PC-9 (cell line): ENCODE results near the gene CLDN19. TPM values are rescaled to one million over a fixed set of nuclear protein-coding genes. Genes with fewer than 3 reads are reported as not detected.

Experiments
- BruUV-seq: library from RNA; stranded (reverse); fragments of 400-500 nt; replicated peaks from 2 replicates; lab custom pipeline; 2021; lab: Mats Ljungman, UMichigan
- CTCF ChIA-PET: fragments of 300-600 bp; sonication (Branson Sonifier 250); formaldehyde crosslinking; loops from one replicate; lab custom pipeline; 2022; ENCODE audit warnings: antibody characterized with exemption; lab: Charles Lee
- POLR2A ChIA-PET: fragments of 300-600 bp; sonication (Branson Sonifier 250); formaldehyde crosslinking; loops from one replicate; lab custom pipeline; 2022; ENCODE audit warnings: antibody characterized with exemption; ENCODE audit not compliant: unreplicated experiment; lab: Charles Lee
- DNase-seq, 2 experiments: peaks; one replicate each; pipeline versions ENCODE4 v3.0.0 to v3.0.0-alpha.2; 2015 to 2022; ENCODE audit warnings: mixed read lengths in 1 of 2
- H2AFZ ChIP-seq: fragments of 200-600 bp; sonication (generic); 2 replicates; pipeline ENCODE4 v1.8.1; 2017; ENCODE audit warnings: antibody characterized with exemption
- H3F3A ChIP-seq: fragments of 200-600 bp; sonication (generic); 2 replicates; pipeline ENCODE4 v1.8.1; 2017; ENCODE audit warnings: antibody characterized with exemption, mild to moderate bottlenecking, low read depth; ENCODE audit not compliant: insufficient read depth
- H3K27ac ChIP-seq: fragments of 200-600 bp; sonication (generic); 2 replicates; pipeline ENCODE4 v1.6.1; 2016; ENCODE audit warnings: mixed run types
- H3K27me3 ChIP-seq: fragments of 200-600 bp; sonication (generic); 2 replicates; pipeline ENCODE4 v1.6.1; 2016; ENCODE audit warnings: low read depth, mixed run types; ENCODE audit not compliant: insufficient read depth
- H3K36me3 ChIP-seq: fragments of 200-600 bp; sonication (generic); 2 replicates; pipeline ENCODE4 v1.6.1; 2016; ENCODE audit warnings: low read depth, mixed run types
- H3K4me1 ChIP-seq: fragments of 200-600 bp; sonication (generic); replicated peaks from 2 replicates; pipeline ENCODE4 v1.6.1; 2016; ENCODE audit warnings: mixed run types; ENCODE audit not compliant: insufficient read depth
- H3K4me2 ChIP-seq: fragments of 200-600 bp; sonication (generic); 2 replicates; pipeline ENCODE4 v1.6.1; 2017; ENCODE audit warnings: mixed run types
- H3K4me3 ChIP-seq: fragments of 200-600 bp; sonication (generic); 2 replicates; pipeline ENCODE4 v1.6.1; 2016; ENCODE audit warnings: mixed run types
- H3K79me2 ChIP-seq: fragments of 200-600 bp; sonication (generic); 2 replicates; pipeline ENCODE4 v1.6.1; 2017; ENCODE audit warnings: low read depth, mixed run types
- H3K9me2 ChIP-seq: fragments of 200-600 bp; sonication (generic); 2 replicates; pipeline ENCODE4 v1.8.1; 2017; ENCODE audit warnings: mild to moderate bottlenecking; ENCODE audit not compliant: insufficient read depth
- H3K9me3 ChIP-seq: fragments of 200-600 bp; sonication (generic); 2 replicates; pipeline ENCODE4 v1.8.1; 2016; ENCODE audit warnings: low read depth; ENCODE audit not compliant: insufficient read depth
- H4K20me1 ChIP-seq: fragments of 200-600 bp; sonication (generic); 2 replicates; pipeline ENCODE4 v1.8.1; 2017; ENCODE audit not compliant: insufficient read depth
- EZH2 ChIP-seq: fragments of 200-600 bp; sonication (generic); IDR thresholded peaks from 2 replicates; pipeline ENCODE4 v1.8.0; 2017; ENCODE audit warnings: antibody characterized with exemption, low read depth
- intact Hi-C: fragments of 100-400 bp; cut with micrococcal nuclease; formaldehyde crosslinking; loops from one replicate; pipeline ENCODE4 v1.10.0; 2022; ENCODE audit not compliant: unreplicated experiment
- total RNA-seq: library from RNA; stranded (reverse); gene quantifications from 2 replicates; pipeline ENCODE4 v1.2.3, GENCODE V29; 2021
- TF ChIP-seq, protein P1 (sequence below): fragments of 200-600 bp; sonication (generic); conservative IDR thresholded peaks from 2 replicates; pipeline ENCODE4 v1.6.1; 2017; ENCODE audit warnings: mixed run types, antibody characterized with exemption, mild to moderate bottlenecking, moderate library complexity

CLDN19 gene
- total RNA-seq, 1 experiment from 2014 or later: not detected

DNA sequence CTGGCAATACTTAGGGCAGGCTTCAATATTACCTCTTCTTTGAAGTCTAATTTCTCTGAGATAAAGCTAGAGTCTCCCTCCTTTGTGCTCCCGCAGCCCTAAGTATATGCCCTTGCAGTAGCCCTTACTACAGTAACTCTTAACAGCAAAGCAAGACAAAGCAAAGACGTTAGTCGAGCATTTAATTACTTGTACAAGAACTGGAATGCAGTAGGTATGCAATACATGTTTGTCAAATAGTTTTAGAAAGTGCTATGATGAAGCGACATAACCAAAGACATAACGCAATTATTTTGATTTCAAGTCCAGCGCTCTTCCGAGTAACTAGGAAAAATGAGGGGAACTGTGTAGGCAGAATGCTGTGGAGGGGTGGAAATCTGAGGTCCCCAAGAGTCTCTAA, 25.2 kb upstream of the CLDN19 start:
- H3K4me3 ChIP-seq: peak overlapping the region; percentile 86; the same call in 1 of the 2 replicates
- H3K79me2 ChIP-seq: peaks cover 27% of the 10 kb centered on the region
- no peaks in the 10 kb centered on the region for H3K9me3 ChIP-seq
- H3F3A ChIP-seq: no peaks in the 10 kb centered on the region
- H3K4me1 ChIP-seq: peaks cover 24% of the 10 kb centered on the region
- H4K20me1 ChIP-seq: no peaks in the 10 kb centered on the region
- BruUV-seq: no TSS peak
- CTCF ChIA-PET: interaction anchor here (0.9 kb wide), 1 partner anchor 81 kb away, joined by 12 read pairs; the partner anchor contains the start of gene ZNF691
- no peaks in the 10 kb centered on the region for H3K9me2 ChIP-seq
- no peaks in the 10 kb centered on the region for H3K36me3 ChIP-seq
- DNase-seq: no peak
- no peaks in the 10 kb centered on the region for H3K27me3 ChIP-seq
- H2AFZ ChIP-seq: no peak overlapping the region
- POLR2A ChIA-PET: no interaction called here
- no peak overlapping the region for H3K27ac ChIP-seq
- peak overlapping the region; percentile 98 for H3K4me2 ChIP-seq
- TF ChIP-seq, protein P1, sequence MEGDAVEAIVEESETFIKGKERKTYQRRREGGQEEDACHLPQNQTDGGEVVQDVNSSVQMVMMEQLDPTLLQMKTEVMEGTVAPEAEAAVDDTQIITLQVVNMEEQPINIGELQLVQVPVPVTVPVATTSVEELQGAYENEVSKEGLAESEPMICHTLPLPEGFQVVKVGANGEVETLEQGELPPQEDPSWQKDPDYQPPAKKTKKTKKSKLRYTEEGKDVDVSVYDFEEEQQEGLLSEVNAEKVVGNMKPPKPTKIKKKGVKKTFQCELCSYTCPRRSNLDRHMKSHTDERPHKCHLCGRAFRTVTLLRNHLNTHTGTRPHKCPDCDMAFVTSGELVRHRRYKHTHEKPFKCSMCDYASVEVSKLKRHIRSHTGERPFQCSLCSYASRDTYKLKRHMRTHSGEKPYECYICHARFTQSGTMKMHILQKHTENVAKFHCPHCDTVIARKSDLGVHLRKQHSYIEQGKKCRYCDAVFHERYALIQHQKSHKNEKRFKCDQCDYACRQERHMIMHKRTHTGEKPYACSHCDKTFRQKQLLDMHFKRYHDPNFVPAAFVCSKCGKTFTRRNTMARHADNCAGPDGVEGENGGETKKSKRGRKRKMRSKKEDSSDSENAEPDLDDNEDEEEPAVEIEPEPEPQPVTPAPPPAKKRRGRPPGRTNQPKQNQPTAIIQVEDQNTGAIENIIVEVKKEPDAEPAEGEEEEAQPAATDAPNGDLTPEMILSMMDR: no peak
- no peak for TF ChIP-seq EZH2
- intact Hi-C loops: loop anchor here (10.0 kb wide), 1 partner anchor 1330 kb away; no protein-coding TSS in a partner anchor

DNA sequence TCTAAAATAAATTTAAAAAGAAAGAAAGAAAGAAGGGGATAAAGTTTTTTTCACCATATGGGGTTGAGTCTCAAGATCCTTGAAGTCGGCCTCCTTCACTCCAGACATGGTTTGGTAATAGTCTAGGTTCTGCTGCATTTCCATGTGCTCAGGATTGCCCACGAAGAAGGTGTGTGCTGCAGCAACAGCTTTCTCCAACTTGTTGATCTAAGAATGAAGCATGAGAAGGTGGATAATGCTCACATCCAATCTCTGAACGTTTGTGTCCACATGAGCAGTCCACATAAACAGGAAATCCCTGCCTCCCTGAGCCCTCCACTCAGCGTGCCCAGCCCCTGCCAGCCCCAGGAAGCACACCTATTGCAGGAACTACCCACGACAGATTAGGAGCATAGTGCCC, 22.2 kb upstream of the CLDN19 start:
- ChIA-PET POLR2A (interaction anchor here (0.7 kb wide), 1 partner anchor 112 kb away, joined by 7 read pairs; no protein-coding TSS in a partner anchor), CTCF (interaction anchor here (1.1 kb wide), 1 partner anchor 305 kb away, joined by 4 read pairs; no protein-coding TSS in a partner anchor)
- no peak overlapping the region for H2AFZ ChIP-seq
- peaks cover 10% of the 10 kb centered on the region; the same call in 1 of the 2 replicates for H3K4me1 ChIP-seq
- H3K9me2 ChIP-seq: no peaks in the 10 kb centered on the region
- H3K4me3 ChIP-seq: no peak overlapping the region
- no peaks in the 10 kb centered on the region for H3K27me3 ChIP-seq
- H3K27ac ChIP-seq: no peak overlapping the region
- H3K36me3 ChIP-seq: no peaks in the 10 kb centered on the region
- H3K9me3 ChIP-seq: no peaks in the 10 kb centered on the region
- intact Hi-C loops: loop anchor here (10.0 kb wide), 1 partner anchor 1327 kb away; no protein-coding TSS in a partner anchor
- no peak for TF ChIP-seq EZH2
- TF ChIP-seq, protein P1: no peak
- H3K79me2 ChIP-seq: peaks cover 10% of the 10 kb centered on the region; the same call in 1 of the 2 replicates
- no peak overlapping the region for H3K4me2 ChIP-seq
- no peak for DNase-seq
- H3F3A ChIP-seq: no peaks in the 10 kb centered on the region; the same call in 1 of the 2 replicates
- H4K20me1 ChIP-seq: no peaks in the 10 kb centered on the region
- no TSS peak for BruUV-seq

DNA sequence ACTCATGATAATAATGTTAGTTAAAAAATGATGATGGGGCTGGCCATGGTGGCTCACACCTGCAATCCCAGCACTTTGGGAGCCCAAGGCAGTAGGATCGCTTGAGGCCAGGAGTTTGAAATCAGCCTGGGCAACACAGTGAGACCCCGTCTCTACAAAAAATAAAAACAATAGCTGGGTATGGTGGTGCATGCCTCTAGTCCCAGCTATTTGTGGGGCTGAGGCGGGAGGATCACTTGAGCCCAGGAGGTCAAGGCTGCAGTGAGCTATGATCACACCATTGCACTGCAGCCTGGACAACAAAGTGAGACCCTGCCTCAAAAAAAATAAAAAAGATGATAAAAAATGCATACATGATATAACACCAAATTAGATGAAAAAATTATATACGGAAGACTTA, 21.5 kb upstream of the CLDN19 start:
- DNase-seq: no peak
- intact Hi-C loops: loop anchor here (10.0 kb wide), 1 partner anchor 1327 kb away; no protein-coding TSS in a partner anchor
- Histone ChIP-seq H3K4me2 (no peak overlapping the region), H3F3A (no peaks in the 10 kb centered on the region; the same call in 1 of the 2 replicates), H3K4me1 (peaks cover 10% of the 10 kb centered on the region; the same call in 1 of the 2 replicates), H3K9me3 (no peaks in the 10 kb centered on the region), H3K36me3 (0 out of 2 replicates have a peak, but pooled peaks cover under 1% of the 10 kb centered on the region), H3K27me3 (no peaks in the 10 kb centered on the region), H3K4me3 (no peak overlapping the region), H2AFZ (no peak overlapping the region), H3K9me2 (no peaks in the 10 kb centered on the region), H3K27ac (no peak overlapping the region), H3K79me2 (peaks cover 10% of the 10 kb centered on the region; the same call in 1 of the 2 replicates), H4K20me1 (no peaks in the 10 kb centered on the region)
- ChIA-PET POLR2A (no interaction called here), CTCF (interaction anchor here (0.6 kb wide), 1 partner anchor 305 kb away, joined by 4 read pairs; no protein-coding TSS in a partner anchor)
- BruUV-seq: no TSS peak
- TF ChIP-seq EZH2: no peak
- TF ChIP-seq, protein P1: no peak
